HS-27A (cell line): Measurements from ENCODE around the gene PHLPP1.

Experiments used
- DNase-seq: peaks from one replicate; pipeline ENCODE4 v3.0.0-alpha.2; 2012; ENCODE audit warnings: low read depth, missing footprints

PHLPP1 gene

GRCh38 chr18:62942578-62942977, 227.2 kb downstream of the PHLPP1 start:
- DNase-seq: no peak

- no peak for DNase-seq
Measured at GRCh38 chr18:62944454-62944853, 229.1 kb downstream of the PHLPP1 start.

GRCh38 chr18:62948788-62949187, 233.4 kb downstream of the PHLPP1 start:
- no peak for DNase-seq

GRCh38 chr18:62950246-62950645, 234.9 kb downstream of the PHLPP1 start:
- DNase-seq: no peak

- DNase-seq: no peak
Measured at GRCh38 chr18:62952807-62953206, 237.5 kb downstream of the PHLPP1 start.

- DNase-seq: no peak
Measured at GRCh38 chr18:62953663-62954062, 238.3 kb downstream of the PHLPP1 start.

GRCh38 chr18:62954366-62954765, 239.0 kb downstream of the PHLPP1 start:
- DNase-seq: no peak

GRCh38 chr18:62957885-62958472, 242.6 kb downstream of the PHLPP1 start:
- no peak for DNase-seq

GRCh38 chr18:62959481-62959880, 244.1 kb downstream of the PHLPP1 start:
- peak; percentile 17 for DNase-seq

GRCh38 chr18:62963507-62963906, 248.2 kb downstream of the PHLPP1 start:
- no peak for DNase-seq

GRCh38 chr18:62964432-62964831, 249.1 kb downstream of the PHLPP1 start:
- DNase-seq: no peak

GRCh38 chr18:62967089-62967488, 251.7 kb downstream of the PHLPP1 start:
- no peak for DNase-seq

GRCh38 chr18:62973689-62974088, 258.3 kb downstream of the PHLPP1 start:
- no peak for DNase-seq

- DNase-seq: no peak
Measured at GRCh38 chr18:62974388-62974787, 259.0 kb downstream of the PHLPP1 start.

GRCh38 chr18:62974928-62975675, 259.8 kb downstream of the PHLPP1 start:
- DNase-seq: no peak

GRCh38 chr18:62975785-62976184, 260.4 kb downstream of the PHLPP1 start:
- DNase-seq: no peak

- no peak for DNase-seq
Measured at GRCh38 chr18:62976227-62976626, 260.9 kb downstream of the PHLPP1 start.

- no peak for DNase-seq
Measured at GRCh38 chr18:62977512-62977911, 262.2 kb downstream of the PHLPP1 start.

GRCh38 chr18:62978251-62979049, 263.1 kb downstream of the PHLPP1 start:
- no peak for DNase-seq

- no peak for DNase-seq
Measured at GRCh38 chr18:62979176-62979575, 263.8 kb downstream of the PHLPP1 start.

GRCh38 chr18:62979900-62980299, 264.6 kb downstream of the PHLPP1 start:
- DNase-seq: no peak

- no peak for DNase-seq
Measured at GRCh38 chr18:62981566-62981965, 266.2 kb downstream of the PHLPP1 start.
